ENCODE measurements around the gene NEU1.

GRCh38 chr6:31907158-31907813, 44.7 kb upstream of the NEU1 start:
- TF ChIP-seq GATA3 (IDR thresholded peaks at IDR 0.05; ENCODE audit: low read depth, low read length) (no peak), GATA2 (IDR thresholded peaks at IDR 0.05; ENCODE audit: low read depth, low read length) (no peak)
